Measurements from ENCODE around the gene ATXN1.

The ATXN1 gene

GRCh38 chr6:16522937-16523336 is 238.3 kb downstream of the ATXN1 start:
- H3K4me2 ChIP-seq (ENCODE audit: low read depth, low read length, poor library complexity, severe bottlenecking), result no peak overlapping the region
- H3K27me3 ChIP-seq (ENCODE audit: low read length), result no peaks in the 10 kb centered on the region
- no peaks in the 10 kb centered on the region for H3K36me3 ChIP-seq (ENCODE audit: low read length)
- no peak overlapping the region for H3K4me3 ChIP-seq (ENCODE audit: insufficient read depth, low read length, poor library complexity, severe bottlenecking)
- H3K9ac ChIP-seq (ENCODE audit: low read length), result no peak overlapping the region
- no peaks in the 10 kb centered on the region for H3K79me2 ChIP-seq (ENCODE audit: insufficient read depth, low read length)
- H3F3A ChIP-seq (ENCODE audit: insufficient read depth), result no peaks in the 10 kb centered on the region
- H3K27ac ChIP-seq (ENCODE audit: low read depth, low read length), result no peak overlapping the region
- no peaks in the 10 kb centered on the region for H3K9me2 ChIP-seq (replicated peaks; ENCODE audit: insufficient read depth, low read length)
- no peak overlapping the region for H2AFZ ChIP-seq (ENCODE audit: low read depth, low read length, severe bottlenecking)
- no peak for TF ChIP-seq CTCF (IDR thresholded peaks at IDR 0.05; ENCODE audit: insufficient read depth, low read length, poor library complexity, severe bottlenecking)
- no peak for TF ChIP-seq EZH2phosphoT487 (conservative IDR thresholded peaks at IDR 0.05; ENCODE audit: low read length)
- H4K20me1 ChIP-seq (ENCODE audit: low read depth, low read length), result no peaks in the 10 kb centered on the region
- H3K9me3 ChIP-seq (ENCODE audit: insufficient read depth, low read length), result no peaks in the 10 kb centered on the region

DNA sequence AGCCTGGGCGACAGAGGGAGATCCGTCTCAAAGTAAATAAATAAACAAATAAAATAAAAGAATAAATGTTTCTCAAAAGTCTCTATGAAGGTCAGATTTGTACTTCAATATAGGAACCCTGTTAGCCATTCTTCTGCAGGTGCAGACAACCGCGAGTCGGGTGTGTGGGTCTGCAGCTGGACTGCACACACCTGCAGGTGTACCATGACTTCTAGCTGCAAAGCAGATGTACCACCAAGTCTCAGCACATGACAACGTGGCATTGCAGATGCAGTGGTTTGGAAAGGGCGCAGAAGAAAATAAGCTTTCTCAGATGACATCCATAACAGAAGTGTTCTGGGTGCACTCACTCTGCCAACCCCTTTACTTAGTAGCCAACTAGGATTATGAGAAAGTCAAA is 239.7 kb downstream of the ATXN1 start:
- H3K27me3 ChIP-seq (ENCODE audit: low read length), result no peaks in the 10 kb centered on the region
- no peak overlapping the region for H3K4me2 ChIP-seq (ENCODE audit: low read depth, low read length, poor library complexity, severe bottlenecking)
- no peaks in the 10 kb centered on the region for H3K9me3 ChIP-seq (ENCODE audit: insufficient read depth, low read length)
- no peaks in the 10 kb centered on the region for H3F3A ChIP-seq (ENCODE audit: insufficient read depth)
- H3K9ac ChIP-seq (ENCODE audit: low read length), result no peak overlapping the region
- TF ChIP-seq EZH2phosphoT487 (conservative IDR thresholded peaks at IDR 0.05; ENCODE audit: low read length), result no peak
- no peak for TF ChIP-seq CTCF (IDR thresholded peaks at IDR 0.05; ENCODE audit: insufficient read depth, low read length, poor library complexity, severe bottlenecking)
- no peaks in the 10 kb centered on the region for H3K79me2 ChIP-seq (ENCODE audit: insufficient read depth, low read length)
- H3K4me3 ChIP-seq (ENCODE audit: insufficient read depth, low read length, poor library complexity, severe bottlenecking), result no peak overlapping the region
- H4K20me1 ChIP-seq (ENCODE audit: low read depth, low read length), result no peaks in the 10 kb centered on the region
- no peaks in the 10 kb centered on the region for H3K36me3 ChIP-seq (ENCODE audit: low read length)
- H2AFZ ChIP-seq (ENCODE audit: low read depth, low read length, severe bottlenecking), result no peak overlapping the region
- H3K9me2 ChIP-seq (replicated peaks; ENCODE audit: insufficient read depth, low read length), result no peaks in the 10 kb centered on the region
- no peak overlapping the region for H3K27ac ChIP-seq (ENCODE audit: low read depth, low read length)

DNA sequence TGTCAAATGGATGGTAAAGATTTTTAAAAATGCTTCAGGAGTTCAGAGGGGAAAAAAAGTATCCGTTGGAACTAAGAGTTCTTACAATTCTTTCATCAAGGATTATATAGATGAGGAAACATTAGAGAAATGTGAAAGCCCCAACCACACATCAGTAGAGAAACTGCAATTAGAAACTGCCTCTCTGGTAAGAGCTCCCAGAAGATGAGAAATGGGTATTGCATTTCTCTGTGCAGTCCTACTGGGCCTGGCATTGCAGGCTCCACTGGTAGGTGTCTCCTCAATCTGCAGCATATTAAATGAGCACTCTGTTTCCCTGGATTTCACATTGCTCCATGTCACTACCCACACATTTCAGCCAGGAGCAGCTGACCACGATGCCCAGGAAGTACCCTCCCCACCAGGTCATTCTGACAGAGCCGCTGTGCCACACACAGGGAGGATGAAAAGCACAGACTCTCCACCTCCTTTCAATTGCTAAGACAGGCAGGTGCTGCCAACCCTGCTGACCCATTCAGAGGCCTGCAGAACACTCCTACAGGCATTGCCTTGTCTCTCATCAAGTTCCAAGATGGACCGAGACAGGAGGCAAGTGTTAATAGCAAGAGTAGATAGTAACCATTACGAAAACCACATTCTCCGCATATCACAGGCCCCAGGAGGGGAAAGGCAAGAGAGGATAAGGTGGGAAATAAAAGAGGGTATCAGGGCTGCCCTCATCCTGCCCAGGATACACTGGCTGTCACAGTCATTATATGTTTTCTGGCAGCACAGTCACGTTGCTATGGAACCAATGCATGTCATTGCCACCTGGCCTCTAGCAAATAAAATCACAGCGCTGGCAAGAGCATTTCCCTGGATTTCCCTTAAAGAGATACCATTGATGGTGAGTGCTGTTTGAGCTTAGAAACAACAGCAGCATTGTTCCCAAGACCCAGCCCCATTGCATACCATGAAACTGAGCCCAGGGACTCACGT is 241.7 kb downstream of the ATXN1 start:
- no peak overlapping the region for H3K4me2 ChIP-seq (ENCODE audit: low read depth, low read length, poor library complexity, severe bottlenecking)
- TF ChIP-seq CTCF (IDR thresholded peaks at IDR 0.05; ENCODE audit: insufficient read depth, low read length, poor library complexity, severe bottlenecking) (no peak), EZH2phosphoT487 (conservative IDR thresholded peaks at IDR 0.05; ENCODE audit: low read length) (no peak)
- no peaks in the 10 kb centered on the region for H3F3A ChIP-seq (ENCODE audit: insufficient read depth)
- no peak overlapping the region for H3K27ac ChIP-seq (ENCODE audit: low read depth, low read length)
- no peaks in the 10 kb centered on the region for H3K27me3 ChIP-seq (ENCODE audit: low read length)
- no peaks in the 10 kb centered on the region for H4K20me1 ChIP-seq (ENCODE audit: low read depth, low read length)
- no peak overlapping the region for H3K4me3 ChIP-seq (ENCODE audit: insufficient read depth, low read length, poor library complexity, severe bottlenecking)
- H2AFZ ChIP-seq (ENCODE audit: low read depth, low read length, severe bottlenecking), result no peak overlapping the region
- no peak overlapping the region for H3K9ac ChIP-seq (ENCODE audit: low read length)
- H3K9me2 ChIP-seq (replicated peaks; ENCODE audit: insufficient read depth, low read length), result no peaks in the 10 kb centered on the region
- no peaks in the 10 kb centered on the region for H3K36me3 ChIP-seq (ENCODE audit: low read length)
- H3K79me2 ChIP-seq (ENCODE audit: insufficient read depth, low read length), result no peaks in the 10 kb centered on the region
- H3K9me3 ChIP-seq (ENCODE audit: insufficient read depth, low read length), result no peaks in the 10 kb centered on the region
